GM18520 (cell line): ENCODE data around the gene BOLA1.
A peak's percentile ranks its signal among the peaks of the same experiment; 100 is the strongest.
"Not testable (repeated sequence)": the region's sequence is repeated elsewhere in the genome, so short reads cannot be mapped to it uniquely, and the experiment has no call there.

ENCODE experiments used
- ATAC-seq: cut with Tn5 transposase; IDR thresholded peaks from one replicate; pipeline ENCODE4 v1.9.1; 2021; ENCODE audit not compliant: unreplicated experiment

BOLA1 gene

DNA sequence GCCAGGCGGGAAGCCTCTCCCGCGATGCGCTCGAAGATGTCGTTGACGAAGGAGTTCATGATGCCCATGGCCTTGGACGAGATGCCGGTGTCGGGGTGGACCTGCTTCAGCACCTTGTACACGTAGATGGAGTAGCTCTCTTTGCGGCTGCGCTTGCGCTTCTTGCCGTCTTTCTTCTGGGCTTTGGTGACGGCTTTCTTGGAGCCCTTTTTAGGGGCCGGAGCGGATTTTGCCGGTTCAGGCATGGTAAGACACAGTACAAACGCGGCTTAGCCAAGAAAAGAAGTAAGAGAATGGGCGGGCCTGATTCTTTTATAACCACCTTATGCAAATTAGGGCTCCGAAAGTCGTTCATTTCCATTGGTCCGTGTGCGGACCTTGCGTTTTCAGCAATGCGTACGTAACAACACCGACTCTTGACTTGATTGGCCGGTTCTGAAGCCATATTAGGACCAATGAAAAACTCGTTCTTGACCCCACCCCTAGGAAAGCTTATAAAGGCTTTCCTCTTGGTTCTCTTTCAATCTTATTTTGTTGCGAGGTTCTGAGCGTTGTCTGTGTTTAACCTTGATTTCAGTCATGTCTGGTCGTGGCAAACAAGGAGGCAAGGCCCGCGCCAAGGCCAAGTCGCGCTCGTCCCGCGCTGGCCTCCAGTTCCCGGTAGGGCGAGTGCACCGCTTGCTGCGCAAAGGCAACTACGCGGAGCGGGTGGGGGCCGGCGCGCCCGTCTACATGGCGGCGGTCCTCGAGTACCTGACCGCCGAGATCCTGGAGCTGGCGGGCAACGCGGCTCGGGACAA lies 12.8 kb upstream of the BOLA1 start:
- peak; percentile 52 for ATAC-seq

DNA sequence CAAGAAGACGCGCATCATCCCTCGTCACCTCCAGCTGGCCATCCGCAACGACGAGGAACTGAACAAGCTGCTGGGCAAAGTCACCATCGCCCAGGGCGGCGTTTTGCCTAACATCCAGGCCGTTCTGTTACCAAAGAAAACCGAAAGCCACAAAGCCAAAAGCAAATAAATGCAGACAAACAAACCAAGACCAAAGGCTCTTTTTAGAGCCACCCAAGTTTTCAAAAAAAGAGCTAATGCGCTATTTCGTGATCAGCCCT lies 12.2 kb upstream of the BOLA1 start:
- not testable (repeated sequence) for ATAC-seq

DNA sequence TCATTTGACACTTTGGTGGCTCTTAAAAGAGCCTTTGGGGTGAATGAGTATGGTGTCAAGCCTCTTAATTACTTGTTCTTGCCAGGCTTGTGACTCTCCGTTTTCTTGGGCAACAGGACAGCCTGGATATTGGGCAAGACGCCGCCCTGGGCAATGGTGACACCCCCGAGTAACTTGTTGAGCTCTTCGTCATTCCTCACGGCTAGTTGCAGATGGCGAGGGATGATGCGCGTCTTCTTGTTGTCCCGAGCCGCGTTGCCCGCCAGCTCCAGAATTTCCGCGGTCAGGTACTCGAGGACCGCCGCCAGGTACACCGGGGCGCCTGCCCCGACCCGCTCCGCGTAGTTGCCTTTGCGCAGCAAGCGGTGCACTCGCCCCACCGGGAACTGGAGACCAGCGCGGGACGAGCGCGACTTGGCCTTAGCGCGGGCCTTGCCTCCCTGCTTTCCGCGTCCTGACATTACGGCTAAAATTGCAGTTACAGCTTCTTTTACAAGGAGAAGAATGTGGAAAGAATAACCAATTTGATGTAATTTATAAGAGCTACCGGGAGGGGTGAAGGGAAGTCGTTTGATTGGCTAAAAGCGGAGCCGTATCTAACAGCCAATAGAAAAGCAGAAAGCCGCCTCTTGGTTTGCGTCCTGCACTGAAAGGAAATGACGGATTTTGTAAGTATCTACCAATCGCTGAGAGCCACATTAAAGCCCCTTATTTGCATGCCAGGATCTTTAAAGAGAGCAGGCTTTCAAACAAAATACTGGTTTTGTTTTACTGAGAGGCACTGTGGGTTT lies 11.7 kb upstream of the BOLA1 start:
- ATAC-seq = peak; percentile 43

DNA sequence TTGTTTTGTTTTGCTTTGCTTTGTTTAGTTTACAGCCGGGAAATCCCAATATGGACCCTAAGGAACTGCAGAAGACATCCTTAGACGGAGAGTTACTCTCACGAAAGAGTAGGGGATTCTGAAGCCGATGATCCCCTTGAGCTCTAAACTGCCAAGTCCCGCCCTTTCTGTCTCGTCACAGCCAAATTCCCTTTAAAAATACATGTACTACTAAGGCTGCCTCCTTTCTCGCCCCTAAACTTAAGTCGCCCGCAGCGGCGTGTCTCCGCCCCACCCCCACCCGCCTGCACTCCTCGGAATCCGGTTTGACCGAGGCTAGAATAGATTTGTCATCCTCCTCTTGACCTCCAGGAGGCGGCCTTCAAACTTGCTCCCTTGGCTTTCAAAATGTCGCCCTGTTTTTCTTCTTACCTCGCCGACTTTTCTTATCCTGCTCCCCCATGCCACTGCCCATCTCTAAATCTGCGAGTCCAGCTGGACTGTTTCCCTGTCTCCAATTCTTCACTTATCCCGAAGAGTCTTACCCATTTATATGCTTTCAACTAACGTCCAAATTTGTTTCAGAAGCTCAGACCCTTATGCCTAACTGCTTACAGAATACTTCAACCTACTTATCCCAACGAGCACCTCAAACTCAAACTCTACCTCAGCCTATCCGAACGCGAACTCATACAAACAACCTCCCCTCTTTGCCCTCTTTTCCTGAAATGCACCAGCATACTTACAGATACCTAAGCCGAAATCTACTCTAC lies 10.9 kb upstream of the BOLA1 start:
- ATAC-seq = no peak

DNA sequence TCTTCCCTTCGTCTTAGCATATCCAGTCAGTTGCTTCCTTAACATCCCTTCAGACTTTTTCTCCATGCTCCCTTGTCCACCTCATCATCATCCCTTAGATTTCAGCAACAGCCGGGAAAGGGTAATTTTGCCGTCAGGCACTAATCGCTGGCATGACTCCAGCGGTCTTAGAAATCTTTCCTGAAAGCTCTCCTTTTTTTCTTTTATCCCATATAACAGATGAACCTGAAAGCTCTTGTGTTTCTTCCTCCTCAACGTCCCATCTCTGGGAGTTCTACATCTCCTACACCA lies 10.4 kb upstream of the BOLA1 start:
- no peak for ATAC-seq

DNA sequence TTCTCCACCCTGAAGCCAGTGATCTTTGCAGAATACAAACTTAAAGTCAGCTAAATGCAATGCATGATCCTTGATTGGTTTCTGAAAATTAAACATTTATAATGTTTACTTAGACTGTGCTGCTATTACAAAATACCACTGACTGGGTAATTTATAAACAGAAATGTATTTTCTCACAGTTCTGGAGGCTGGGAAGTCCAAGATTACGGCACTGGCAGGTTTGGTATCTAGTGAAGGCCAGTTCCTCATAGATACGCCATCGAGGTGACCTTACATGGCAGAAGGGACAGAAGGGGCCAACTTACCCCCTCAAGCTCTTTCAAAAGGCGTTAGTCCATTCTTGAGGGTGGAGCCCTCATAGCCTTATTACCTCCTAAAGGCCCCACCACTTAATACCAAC lies 2.8 kb upstream of the BOLA1 start:
- no peak for ATAC-seq

DNA sequence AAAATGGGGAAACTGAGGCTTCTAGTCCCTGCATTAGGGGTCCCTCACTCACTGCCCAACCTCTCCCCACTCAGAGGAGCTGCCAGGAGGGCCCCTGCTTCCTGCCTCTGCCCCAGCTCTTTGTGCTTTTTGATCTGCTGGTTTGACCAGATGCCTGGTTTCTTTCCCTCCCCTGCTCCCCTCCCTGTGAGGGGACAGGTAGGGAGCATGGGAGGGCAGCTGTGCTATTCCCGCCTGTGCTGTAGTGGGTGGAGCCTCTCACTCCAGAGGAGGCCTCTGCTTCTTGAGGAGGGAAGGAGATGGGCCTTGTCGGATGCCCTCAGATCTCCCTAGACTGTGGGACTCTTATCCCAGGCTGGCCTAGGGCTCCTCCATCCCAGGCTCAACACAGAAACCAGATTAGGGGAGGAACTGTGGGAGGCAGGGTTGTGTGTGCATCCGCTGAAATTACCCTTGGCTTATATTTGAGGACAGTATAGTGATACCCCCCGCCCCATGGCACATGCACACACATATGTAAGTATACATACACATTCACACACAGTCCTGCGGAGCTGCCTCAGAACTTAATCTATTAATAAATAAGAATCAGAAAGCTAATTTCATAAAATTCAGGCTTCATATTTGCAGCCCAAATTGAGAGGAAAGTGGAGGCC lies 4.6 kb downstream of the BOLA1 start:
- ATAC-seq = no peak

DNA sequence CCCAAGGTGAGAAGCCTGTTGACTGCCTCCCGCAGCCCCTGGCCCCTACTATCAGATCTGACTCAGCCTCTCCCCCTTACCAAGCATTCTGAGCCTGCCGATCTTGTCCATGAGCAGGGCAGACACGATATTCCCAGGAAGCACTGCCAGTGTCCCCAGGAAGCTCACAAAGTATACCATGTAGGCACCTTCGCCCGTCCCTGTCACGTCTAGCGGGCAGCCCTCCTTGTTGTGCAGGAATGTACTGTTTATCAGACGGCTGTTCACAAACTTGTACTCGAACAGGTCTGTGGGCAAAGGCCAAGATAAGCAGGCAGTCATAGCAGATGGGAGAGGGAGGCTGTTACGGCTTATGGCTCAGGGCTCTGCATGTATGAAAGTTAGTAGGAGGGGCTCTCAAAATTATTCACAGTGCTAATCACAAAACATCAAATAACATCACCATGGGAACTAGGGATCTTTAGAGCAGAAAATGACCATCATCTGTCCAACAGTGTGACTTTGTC lies 7.3 kb downstream of the BOLA1 start:
- ATAC-seq = no peak

DNA sequence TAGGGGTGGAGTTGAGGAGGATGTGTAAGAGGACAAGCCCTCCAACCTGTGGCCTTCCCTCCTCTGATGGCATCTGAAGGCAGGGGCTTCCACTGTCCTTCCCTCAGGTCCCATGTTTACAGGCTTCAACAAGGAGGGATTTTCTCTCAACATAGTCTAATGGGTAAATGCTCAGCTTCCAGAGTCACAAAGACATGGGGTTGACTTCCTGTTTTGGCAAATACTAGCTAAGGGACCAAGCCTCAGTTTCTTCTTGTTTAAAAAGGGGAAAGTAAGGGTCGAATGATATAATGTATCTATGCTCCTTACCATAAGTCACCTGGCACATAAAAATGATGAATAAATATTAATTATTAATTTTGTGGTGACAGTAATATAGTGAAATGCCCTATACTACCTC lies 15.2 kb downstream of the BOLA1 start:
- no peak for ATAC-seq

DNA sequence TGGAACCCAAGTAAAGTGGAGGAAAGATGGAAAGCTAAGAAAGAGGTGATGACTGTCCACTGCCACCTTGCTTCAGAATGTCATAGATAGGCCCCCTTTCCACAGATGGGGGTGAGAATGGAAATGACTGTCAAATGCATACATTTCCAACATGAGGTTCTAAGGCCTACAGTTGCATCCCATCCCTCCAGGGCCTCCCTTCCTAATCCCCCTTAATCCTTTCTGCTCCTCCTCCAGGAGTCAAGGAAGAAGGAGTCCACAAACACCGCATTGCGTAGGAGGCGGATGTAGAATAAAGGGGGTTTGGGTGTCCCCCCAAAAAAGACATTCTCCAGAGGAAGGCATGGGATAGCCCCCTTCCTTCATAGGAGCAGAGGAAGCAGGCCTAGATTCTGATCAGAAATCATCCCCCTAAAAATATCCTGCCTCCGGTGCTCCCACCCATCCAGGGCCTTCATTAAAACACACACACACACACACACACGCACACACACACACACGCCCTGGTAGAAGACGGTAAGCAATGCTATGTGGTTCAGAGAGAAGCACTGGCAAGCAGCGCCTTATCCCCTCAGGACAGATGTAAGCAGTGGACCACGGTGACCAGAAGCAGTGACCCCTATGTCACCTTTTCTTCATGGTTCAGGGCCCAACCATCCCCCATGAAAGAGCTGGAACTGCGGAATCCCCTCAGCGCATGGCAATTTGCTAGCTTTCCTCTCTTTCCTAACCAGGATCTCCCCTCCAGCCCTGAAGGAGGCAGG lies 16.2 kb downstream of the BOLA1 start:
- no peak for ATAC-seq

DNA sequence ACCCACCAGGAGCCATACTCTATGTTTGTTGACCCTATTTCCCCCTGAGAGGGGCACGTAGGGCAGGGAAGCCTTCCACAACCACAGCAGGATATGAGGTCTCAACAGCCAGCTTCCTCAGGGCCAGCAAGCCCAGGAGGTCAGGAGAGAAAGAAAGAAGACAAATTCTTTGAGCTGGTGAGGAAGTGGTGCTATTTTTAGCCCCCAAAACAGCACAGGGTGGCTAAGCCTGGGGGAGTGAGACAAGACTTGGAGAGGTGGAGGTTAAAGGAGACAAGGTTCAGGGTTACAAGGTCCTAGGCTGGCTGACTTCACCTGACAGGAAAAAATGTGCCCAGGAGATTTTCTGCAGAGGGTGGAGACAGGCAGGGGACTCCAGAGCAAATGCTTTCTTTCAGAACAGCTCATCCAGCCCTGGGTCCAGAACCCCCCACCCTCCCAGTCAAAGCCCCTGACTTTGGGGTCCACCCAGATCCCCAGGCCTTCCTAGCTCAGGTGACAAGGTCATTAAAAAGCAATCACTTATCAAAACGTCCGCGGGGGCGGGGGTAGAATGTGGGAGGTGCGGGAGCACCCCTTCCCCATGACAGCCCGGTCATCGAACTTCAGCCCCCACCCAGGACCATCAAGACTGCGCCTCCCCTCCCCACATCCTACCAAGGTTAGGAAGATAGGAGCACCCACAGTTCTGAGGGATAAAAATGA lies 17.0 kb downstream of the BOLA1 start:
- no peak for ATAC-seq

DNA sequence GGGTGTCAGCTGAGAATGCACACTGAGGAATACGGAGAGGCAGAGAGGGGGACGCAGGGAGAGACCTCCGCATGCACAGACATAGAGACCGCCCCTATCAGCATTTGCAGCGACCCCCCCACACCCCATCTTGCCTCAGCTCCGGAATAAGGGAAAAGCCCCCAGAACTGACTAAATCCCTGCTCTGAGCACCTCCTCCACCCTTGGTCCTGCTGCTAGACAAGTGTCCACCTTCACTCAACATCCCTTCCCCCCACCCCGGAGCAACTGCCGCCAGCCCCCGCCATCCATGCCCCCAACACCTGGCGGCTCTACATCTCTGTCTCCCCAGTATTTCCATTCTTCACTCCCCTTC lies 17.5 kb downstream of the BOLA1 start:
- no peak for ATAC-seq

DNA sequence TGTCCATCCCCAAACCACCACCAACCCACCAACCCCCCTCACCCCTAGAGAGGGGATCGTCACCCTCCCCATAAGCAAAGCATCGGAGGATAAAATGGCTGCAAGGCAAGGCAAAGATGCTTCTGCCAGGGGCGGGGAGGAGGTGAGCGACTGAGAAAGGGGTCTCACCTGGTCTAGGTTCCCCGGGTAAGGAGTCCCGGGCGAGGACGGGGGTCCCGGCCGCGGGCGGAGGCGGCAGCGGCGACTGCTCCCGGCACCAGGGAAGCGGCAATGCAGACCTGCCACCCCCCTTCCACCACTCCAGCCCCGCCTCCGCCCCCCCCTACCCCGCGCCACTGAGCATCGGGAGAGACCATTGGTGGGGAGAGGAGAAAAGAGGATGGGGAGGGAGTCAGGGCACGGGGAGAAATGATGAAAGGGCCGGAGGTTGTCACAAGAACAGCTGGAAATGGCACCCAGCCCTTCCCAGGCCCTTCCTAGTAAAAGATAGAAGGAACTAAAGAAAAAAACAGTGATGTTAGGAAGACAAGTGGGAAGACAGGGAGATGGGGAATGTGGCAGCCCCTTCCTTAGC lies 18.3 kb downstream of the BOLA1 start, which contains the start of gene SV2A:
Gene SV2A, minus strand, starts transcription at position 274 of the 574 bp plus-strand sequence. CDS start 4,004 bp downstream, outside the sequence.
- no peak for ATAC-seq

DNA sequence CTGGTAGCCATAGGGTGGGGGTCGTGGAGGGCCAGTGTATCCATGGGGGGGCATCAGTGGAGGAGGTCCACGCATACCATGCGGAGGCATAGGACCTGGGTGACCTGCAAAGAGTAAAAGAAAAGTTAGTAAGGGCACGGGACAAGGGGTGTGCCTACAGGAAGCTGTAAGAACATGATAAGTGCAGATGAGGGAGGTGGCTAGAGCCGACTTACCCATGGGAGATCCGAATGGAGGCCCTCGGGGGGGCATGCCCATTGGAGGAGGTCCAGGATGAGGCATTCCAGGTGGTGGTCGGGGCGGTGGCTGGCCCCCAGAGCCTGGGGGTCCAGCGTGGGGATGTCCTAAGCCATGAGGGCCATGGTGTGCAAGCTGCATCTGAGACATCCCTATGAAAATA lies 24.3 kb downstream of the BOLA1 start:
- ATAC-seq = no peak

DNA sequence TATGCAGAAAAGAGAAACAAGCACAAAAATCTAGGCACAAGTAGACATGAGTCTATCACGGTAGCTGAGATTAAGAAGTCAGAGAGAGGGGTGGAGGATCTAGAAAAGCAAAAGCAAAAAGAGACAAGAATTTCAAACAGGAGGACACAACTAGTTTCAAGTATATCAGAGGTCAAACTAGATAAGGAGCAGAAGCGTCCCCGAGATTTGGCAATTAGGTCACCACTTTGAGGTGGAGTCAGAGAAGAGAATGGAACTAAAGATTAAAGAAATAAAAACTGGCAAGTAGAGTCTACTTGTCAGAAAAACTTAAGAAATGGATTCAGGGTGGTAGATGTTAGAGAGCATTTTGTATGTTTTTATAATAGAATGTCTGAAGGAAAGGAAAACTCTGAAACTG lies 26.0 kb downstream of the BOLA1 start:
- no peak for ATAC-seq

DNA sequence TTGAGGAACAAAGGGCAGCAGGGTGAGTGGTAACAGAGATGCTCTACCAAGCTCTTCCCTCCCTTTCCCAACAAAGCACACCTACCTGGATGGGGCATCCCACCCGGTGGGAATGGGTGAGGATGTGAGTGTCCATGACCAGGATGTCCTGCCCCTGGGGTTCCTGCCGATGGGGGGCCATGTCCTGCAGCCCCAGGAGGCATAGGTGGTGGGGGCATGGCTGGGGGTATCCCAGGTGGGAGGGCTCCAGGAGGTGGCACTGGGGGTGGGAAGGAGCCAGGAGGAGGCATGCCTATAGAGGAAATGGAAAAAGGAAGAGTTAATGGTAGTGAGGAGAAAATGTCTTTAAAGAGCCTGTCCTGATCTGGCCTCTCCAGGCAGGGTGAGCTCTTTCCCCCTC lies 26.4 kb downstream of the BOLA1 start:
- no peak for ATAC-seq

DNA sequence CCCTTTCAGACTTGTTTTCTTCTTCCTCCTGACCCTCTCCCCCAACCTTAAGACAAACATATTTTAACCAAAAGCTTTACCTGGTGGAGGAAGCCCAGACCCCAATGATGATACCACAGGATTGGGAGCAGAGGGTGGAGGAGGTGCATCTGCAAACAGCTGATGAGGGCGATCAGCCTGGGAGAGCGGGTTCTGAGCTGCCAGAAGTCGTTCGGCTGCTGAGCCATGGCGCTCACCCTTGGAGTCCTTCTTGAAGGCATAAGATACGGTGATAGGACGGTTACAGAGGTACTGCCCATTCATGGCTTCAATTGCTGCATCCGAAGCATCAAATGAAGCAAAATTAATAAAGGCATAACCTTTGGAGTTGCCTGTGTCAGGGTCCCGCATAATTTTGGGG lies 26.9 kb downstream of the BOLA1 start:
- no peak for ATAC-seq

DNA sequence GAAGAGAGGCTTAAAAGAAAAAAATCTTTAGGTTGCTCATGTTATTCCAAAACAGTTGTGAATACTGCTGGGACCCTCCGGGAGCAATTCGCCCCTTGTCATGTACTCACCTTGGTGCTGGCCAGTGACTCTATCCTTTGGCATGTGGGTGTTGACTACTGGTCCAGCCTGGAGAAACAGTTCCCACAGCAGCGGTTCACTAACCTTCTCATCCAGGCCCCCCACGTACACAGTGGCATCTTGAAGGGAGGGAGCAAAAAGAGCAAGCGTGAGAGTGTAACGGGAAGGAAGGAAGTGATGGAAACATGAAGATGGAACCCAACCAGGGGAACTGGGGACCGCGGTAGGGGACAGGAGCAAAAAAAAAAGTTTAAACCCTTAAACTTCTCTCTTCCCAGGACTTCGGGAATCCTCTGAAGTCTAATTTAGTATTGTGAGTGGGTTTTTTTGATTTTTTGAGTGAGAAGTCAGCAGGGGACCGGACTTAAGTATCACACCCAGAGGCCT lies 27.7 kb downstream of the BOLA1 start:
- no peak for ATAC-seq

DNA sequence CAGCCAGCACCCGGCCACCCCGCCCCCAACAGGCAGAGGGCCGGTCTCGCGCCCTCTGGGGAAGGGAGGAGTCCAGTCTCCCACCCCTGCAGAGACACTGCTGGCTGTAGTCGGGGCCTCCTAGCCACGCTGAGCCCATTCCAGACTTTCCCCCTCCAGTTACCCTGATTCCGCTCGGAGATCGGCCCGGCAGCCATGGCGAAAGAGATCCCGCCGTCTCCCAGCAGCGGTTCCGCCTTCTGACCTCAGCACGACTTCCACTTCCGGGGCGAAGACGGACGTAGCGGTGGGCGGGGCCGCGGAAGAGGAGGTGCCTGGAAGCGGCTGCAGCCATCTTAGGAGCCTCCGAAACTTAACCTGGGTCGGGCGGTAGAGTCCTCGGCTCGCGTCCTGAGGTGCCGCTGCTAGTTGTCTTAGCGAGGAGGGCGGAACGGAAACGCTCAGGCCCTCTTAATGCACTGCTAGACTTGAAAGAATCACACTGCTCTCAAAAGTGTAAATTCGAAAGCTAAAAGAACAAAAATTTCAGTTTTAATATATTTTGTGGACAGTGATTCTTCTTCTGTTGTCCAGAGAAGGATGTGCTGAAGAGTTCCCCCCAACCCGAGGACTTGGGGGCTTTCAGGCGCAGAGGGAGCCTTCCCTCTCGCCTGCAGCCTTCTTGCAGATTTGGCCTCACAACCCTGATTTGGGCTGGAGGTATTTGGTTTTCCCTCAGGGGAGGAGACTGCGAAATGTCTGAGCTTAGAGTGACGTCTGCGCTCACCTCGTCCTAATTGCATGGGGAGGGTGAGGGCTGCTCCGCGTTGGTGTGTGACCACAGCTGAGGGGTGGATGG lies 28.4 kb downstream of the BOLA1 start, which contains the start of gene SF3B4:
Gene SF3B4, minus strand, starts transcription at position 241 of the 838 bp plus-strand sequence. Its CDS starts 44 bp downstream, at position 197.
- ATAC-seq = peak; percentile 77
